GM12878 (cell line): ENCODE results near the gene CREB3L4.
"Not testable (repeated sequence)": the region's sequence is repeated elsewhere in the genome, so short reads cannot be mapped to it uniquely, and the experiment has no call there.

Experiments
- CHD2 ChIP-seq: IDR thresholded peaks from 2 replicates; pipeline ENCODE4 v1.6.1; 2011; ENCODE audit warnings: low read depth, low read length, improper control_type of control experiment, borderline replicate concordance
- CTCF ChIP-seq, 3 experiments: IDR thresholded peaks in 2 of 3; conservative IDR thresholded peaks in 1 of 3; 2 replicates each; pipeline ENCODE4 v1.5.1; 2011; ENCODE audit warnings: low read depth in 3 of 3, low read length in 3 of 3, mild to moderate bottlenecking in 3 of 3, control low read depth in 2 of 3, moderate library complexity in 2 of 3, inconsistent platforms in 1 of 3, mixed read lengths in 1 of 3; ENCODE audit not compliant: control insufficient read depth in 2 of 3, insufficient read depth in 1 of 3; ENCODE audit errors: extremely low read depth in 1 of 3
- EGR1 ChIP-seq, 2 experiments: IDR thresholded peaks; 1 replicate in 1 of 2; 2 replicates in 1 of 2; pipeline ENCODE4 v1.6.1; 2011 to 2012; ENCODE audit warnings: low read depth in 2 of 2, low read length in 2 of 2, borderline replicate concordance in 1 of 2, mild to moderate bottlenecking in 1 of 2, moderate library complexity in 1 of 2
- GABPA ChIP-seq: IDR thresholded peaks from 2 replicates; pipeline ENCODE4 v1.6.1; 2014; ENCODE audit warnings: antibody characterized with exemption, low read depth, mild to moderate bottlenecking, inconsistent platforms
- POLR2AphosphoS5 ChIP-seq: IDR thresholded peaks from 2 replicates; pipeline ENCODE4 v1.6.1; 2011; ENCODE audit warnings: mild to moderate bottlenecking, low read length, inconsistent platforms
- RAD51 ChIP-seq: fragments of 450-650 bp; IDR thresholded peaks from 2 replicates; pipeline ENCODE4 v1.6.1; 2016; ENCODE audit warnings: moderate library complexity, mild to moderate bottlenecking, inconsistent platforms
- RFX5 ChIP-seq: IDR thresholded peaks from 2 replicates; pipeline ENCODE4 v1.6.1; 2011; ENCODE audit warnings: low read depth, low read length, improper control_type of control experiment
- SREBF2 ChIP-seq: IDR thresholded peaks from 2 replicates; pipeline ENCODE4 v1.6.1; 2012; ENCODE audit warnings: mild to moderate bottlenecking, low read length
- YY1 ChIP-seq: IDR thresholded peaks from 2 replicates; pipeline ENCODE4 v1.6.1; 2011; ENCODE audit warnings: low read depth, mild to moderate bottlenecking, low read length

DNA sequence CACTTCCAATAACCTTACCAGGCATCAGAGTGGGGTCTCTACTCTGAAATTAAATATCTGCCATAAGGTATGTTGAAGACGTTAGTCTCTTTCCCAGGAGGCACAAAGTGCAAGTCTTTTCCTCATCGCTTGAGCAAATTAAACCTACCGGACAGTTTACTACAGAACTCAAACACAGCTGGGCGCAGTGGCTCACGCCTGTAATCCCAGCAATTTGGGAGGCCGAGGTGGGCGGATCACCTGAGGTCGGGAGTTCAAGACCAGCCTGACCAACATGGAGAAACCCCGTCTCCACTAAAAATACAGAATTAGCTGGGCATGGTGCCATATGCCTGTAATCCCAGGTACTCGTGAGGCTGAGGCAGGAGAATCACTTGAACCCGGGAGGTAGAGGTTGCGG lies 11.4 kb downstream of the CREB3L4 start:
- TF ChIP-seq CTCF (IDR thresholded peaks at IDR 0.05 in 2 of 3, conservative IDR thresholded peaks at IDR 0.05 in 1 of 3; ENCODE audit: control insufficient read depth in 2 of 3, extremely low read depth in 1 of 3, insufficient read depth in 1 of 3, low read depth in 3 of 3, low read length in 3 of 3); EGR1 (IDR thresholded peaks at IDR 0.05; ENCODE audit: borderline replicate concordance in 1 of 2, low read depth in 2 of 2, low read length in 2 of 2); GABPA; CHD2; YY1; POLR2AphosphoS5; RAD51; RFX5; SREBF2: not testable (repeated sequence)
